GM12872 (cell line): Measurements from ENCODE around the gene COL6A5.

Source experiments
- TF ChIP-seq, protein P1 (sequence below): IDR thresholded peaks from 3 replicates; pipeline ENCODE4 v1.5.1; 2011; ENCODE audit warnings: low read depth, mild to moderate bottlenecking, low read length, moderate library complexity; ENCODE audit not compliant: insufficient read depth

The COL6A5 gene

DNA sequence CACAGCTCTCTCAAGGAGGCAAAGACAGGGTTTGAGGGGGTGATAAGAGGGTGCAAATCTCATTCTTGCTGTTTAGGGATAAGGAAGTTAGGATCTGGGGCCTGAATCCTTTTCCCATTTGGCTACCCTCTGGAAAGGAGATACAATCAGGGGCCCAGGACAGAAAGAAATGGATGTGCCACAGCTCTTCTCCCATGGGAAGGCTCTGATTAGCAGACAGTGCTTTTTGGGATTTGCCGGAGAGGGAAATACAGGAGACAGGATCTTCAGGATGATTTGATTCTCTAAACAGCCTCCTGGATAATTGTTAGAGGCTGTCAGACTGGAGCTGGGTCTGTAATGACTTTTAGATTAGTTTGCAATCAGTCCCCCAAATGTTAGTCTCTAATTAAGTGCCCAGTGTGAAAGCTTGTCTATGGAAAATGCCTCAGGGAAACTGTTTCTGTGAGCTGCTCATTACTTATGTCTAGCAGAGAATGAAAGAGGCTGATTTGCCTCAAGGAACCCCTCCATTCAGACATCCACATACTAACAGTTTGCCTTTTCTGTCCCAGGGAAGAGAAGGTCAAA, 67.6 kb downstream of the COL6A5 start:
- TF ChIP-seq, protein P1, sequence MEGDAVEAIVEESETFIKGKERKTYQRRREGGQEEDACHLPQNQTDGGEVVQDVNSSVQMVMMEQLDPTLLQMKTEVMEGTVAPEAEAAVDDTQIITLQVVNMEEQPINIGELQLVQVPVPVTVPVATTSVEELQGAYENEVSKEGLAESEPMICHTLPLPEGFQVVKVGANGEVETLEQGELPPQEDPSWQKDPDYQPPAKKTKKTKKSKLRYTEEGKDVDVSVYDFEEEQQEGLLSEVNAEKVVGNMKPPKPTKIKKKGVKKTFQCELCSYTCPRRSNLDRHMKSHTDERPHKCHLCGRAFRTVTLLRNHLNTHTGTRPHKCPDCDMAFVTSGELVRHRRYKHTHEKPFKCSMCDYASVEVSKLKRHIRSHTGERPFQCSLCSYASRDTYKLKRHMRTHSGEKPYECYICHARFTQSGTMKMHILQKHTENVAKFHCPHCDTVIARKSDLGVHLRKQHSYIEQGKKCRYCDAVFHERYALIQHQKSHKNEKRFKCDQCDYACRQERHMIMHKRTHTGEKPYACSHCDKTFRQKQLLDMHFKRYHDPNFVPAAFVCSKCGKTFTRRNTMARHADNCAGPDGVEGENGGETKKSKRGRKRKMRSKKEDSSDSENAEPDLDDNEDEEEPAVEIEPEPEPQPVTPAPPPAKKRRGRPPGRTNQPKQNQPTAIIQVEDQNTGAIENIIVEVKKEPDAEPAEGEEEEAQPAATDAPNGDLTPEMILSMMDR, result no peak

DNA sequence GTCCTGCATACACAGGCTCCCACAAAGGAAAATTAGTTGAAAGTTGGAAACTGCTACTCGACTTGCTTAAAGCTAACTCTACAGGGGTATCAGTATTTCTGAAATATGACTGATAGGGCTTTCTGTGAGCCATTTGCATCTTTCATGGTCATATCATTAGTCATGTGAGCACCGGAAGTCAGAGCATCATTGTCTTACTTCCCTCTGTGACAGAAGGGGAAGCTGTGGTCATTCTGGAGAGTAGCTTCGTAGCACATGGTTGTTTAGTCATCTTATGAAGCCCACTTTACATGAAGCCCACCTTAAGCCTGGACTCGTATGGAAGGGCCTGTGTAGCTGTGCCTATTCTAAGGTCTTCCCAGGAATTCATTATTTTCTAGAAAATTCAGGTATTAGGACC, 69.0 kb downstream of the COL6A5 start:
- TF ChIP-seq, protein P1, result no peak

- TF ChIP-seq, protein P1, result no peak
Observed at GRCh38 chr3:130420466-130420865, 75.0 kb downstream of the COL6A5 start.

GRCh38 chr3:130423064-130423463, 77.6 kb downstream of the COL6A5 start:
- TF ChIP-seq, protein P1, result no peak

- TF ChIP-seq, protein P1, result no peak
Observed at GRCh38 chr3:130424837-130425236, 79.4 kb downstream of the COL6A5 start.

DNA sequence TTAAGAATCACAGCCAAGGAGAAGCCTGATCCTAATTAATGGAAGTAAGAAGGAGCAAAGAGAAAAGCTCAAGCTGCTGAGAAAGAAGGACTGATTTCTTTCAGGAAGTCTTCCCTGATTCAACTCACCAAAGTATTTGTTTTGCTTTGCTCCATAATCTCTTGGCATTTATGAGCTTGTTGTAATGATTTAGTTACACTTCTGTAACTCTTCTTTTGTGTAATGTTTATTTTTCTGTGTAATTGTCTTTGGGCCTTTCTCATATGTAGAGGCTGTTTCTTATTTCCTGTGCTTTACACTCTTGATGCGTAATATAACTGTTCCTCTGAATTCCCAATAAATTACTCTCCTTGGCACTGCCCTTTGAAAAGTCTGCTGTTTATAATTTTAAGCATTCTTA, 80.0 kb downstream of the COL6A5 start:
- TF ChIP-seq, protein P1, result no peak

DNA sequence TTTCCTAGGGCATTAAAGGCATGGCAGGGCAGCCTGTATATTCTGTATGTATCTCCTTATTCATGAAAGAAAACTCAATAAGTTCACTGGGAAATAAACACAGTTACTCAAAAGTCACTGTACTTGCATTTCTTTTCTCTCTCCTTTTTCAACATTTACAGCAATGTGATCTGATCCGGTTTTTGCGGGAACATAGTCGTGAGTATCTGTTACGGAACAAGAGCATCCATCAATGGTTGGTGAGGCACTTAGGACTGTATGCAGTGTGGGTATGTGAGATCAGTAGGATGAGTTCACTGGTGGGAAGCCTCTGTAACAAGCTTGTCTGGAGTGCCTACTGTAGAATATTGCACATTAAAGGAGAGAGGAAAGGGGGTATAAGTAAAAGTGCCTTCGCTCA, 80.7 kb downstream of the COL6A5 start:
- TF ChIP-seq, protein P1, result no peak
